Lung (tissue), 12 donors: ENCODE results near the gene MDM4. TPM values are rescaled to one million over a fixed set of nuclear protein-coding genes. Genes with fewer than 3 reads are reported as not detected.

Experiments used
- ATAC-seq: fragments of 200-7000 bp; cut with Tn5 transposase; one replicate; pipeline ENCODE4 v1.9.1; 2020; ENCODE audit warnings: moderate number of reproducible peaks; ENCODE audit not compliant: insufficient read depth, low FRiP score
- DNase-seq, 3 donors: peaks; one replicate each; pipeline ENCODE4 v3.0.0-alpha.2; 2013 to 2017
- H3K27ac ChIP-seq, 2 donors: one replicate each; pipeline ENCODE4 v1.5.1; 2013; ENCODE audit warnings: mild to moderate bottlenecking in 2 of 2, moderate library complexity in 2 of 2, control low read depth in 1 of 2, inconsistent platforms in 1 of 2, low read depth in 1 of 2, low read length in 1 of 2
- H3K27me3 ChIP-seq, 3 donors: one replicate each; pipeline ENCODE4 v1.5.1; 2013; ENCODE audit warnings: low read length in 2 of 3; ENCODE audit not compliant: control insufficient read depth in 3 of 3, insufficient read depth in 3 of 3
- H3K36me3 ChIP-seq, 4 donors: one replicate each; pipeline ENCODE4 v1.5.1; 2013; ENCODE audit warnings: low read length in 4 of 4, mild to moderate bottlenecking in 1 of 4, moderate library complexity in 1 of 4; ENCODE audit not compliant: control insufficient read depth in 4 of 4, insufficient read depth in 4 of 4
- H3K4me1 ChIP-seq, 5 donors: one replicate each; pipeline ENCODE4 v1.5.1; 2013; ENCODE audit warnings: low read length in 5 of 5, mild to moderate bottlenecking in 2 of 5, moderate library complexity in 1 of 5; ENCODE audit not compliant: control insufficient read depth in 5 of 5, insufficient read depth in 5 of 5
- H3K4me3 ChIP-seq: one replicate; pipeline ENCODE4 v1.5.1; 2013; ENCODE audit warnings: mild to moderate bottlenecking, control low read depth, moderate library complexity
- H3K9ac ChIP-seq, 2 donors: one replicate each; pipeline ENCODE4 v1.5.1; 2013; ENCODE audit warnings: low read length in 2 of 2, control low read depth in 1 of 2; ENCODE audit not compliant: insufficient read depth in 1 of 2
- H3K9me3 ChIP-seq, 4 donors: one replicate each; pipeline ENCODE4 v1.5.1; 2013; ENCODE audit warnings: low read length in 3 of 4, mild to moderate bottlenecking in 1 of 4, moderate library complexity in 1 of 4; ENCODE audit not compliant: control insufficient read depth in 4 of 4, insufficient read depth in 3 of 4
- WGBS, 2 donors: extraction: QIAGEN DNeasy Blood & Tissue Kit; methylation state at CpG; one replicate each; pipeline ENCODE4 v1.1.7; 2013; 5-methylcytosine and 5-hydroxymethylcytosine counted together
- polyA plus RNA-seq, 2 donors: library from polyadenylated mRNA; stranded (reverse); fragments of 200-250 nt; gene quantifications; one replicate each; pipeline ENCODE4 v1.2.1, GENCODE V29; 2013
- total RNA-seq, 2 donors: library from RNA; depleted of rRNA in 1 of 2; stranded (reverse); fragments of >200 nt in 1 of 2; gene quantifications; one replicate each; pipeline ENCODE4 v1.2.1, GENCODE V29; 2014 to 2021
- TF ChIP-seq, protein P1 (sequence below): IDR thresholded peaks from 2 replicates; pipeline ENCODE4 v1.5.1; 2012; ENCODE audit warnings: mild to moderate bottlenecking; ENCODE audit errors: control extremely low read depth, extremely low read depth
- donor health status: control.
- donor health status: control.
- donor health status: Bipolar disorder and iron deficiency.
- donor health status: healthy.
- donor health status: DM: yes; HTN: yes; CAD: no.

Gene MDM4
- total and polyA plus RNA-seq, 4 donors = 5.6 to 138 (median 38.9) TPM

- Histone ChIP-seq H3K9me3 (no peaks in the 10 kb centered on the region), H3K27me3 (no peaks in the 10 kb centered on the region), H3K36me3 (peaks cover 0 to 17% (median 3%) of the 10 kb centered on the region in 4 donors), H3K4me1 (peaks cover 0 to 8% (median 0%) of the 10 kb centered on the region in 5 donors), H3K27ac (no peak overlapping the region), H3K9ac (no peak overlapping the region), H3K4me3 (no peak overlapping the region)
- TF ChIP-seq, protein P1, sequence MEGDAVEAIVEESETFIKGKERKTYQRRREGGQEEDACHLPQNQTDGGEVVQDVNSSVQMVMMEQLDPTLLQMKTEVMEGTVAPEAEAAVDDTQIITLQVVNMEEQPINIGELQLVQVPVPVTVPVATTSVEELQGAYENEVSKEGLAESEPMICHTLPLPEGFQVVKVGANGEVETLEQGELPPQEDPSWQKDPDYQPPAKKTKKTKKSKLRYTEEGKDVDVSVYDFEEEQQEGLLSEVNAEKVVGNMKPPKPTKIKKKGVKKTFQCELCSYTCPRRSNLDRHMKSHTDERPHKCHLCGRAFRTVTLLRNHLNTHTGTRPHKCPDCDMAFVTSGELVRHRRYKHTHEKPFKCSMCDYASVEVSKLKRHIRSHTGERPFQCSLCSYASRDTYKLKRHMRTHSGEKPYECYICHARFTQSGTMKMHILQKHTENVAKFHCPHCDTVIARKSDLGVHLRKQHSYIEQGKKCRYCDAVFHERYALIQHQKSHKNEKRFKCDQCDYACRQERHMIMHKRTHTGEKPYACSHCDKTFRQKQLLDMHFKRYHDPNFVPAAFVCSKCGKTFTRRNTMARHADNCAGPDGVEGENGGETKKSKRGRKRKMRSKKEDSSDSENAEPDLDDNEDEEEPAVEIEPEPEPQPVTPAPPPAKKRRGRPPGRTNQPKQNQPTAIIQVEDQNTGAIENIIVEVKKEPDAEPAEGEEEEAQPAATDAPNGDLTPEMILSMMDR = no peak
- no peak for ATAC-seq
- peak in 2 of 3 donors; percentile 16 to 38 for DNase-seq
Observed at GRCh38 chr1:204560590-204561150, 44.5 kb downstream of the MDM4 start.

DNA sequence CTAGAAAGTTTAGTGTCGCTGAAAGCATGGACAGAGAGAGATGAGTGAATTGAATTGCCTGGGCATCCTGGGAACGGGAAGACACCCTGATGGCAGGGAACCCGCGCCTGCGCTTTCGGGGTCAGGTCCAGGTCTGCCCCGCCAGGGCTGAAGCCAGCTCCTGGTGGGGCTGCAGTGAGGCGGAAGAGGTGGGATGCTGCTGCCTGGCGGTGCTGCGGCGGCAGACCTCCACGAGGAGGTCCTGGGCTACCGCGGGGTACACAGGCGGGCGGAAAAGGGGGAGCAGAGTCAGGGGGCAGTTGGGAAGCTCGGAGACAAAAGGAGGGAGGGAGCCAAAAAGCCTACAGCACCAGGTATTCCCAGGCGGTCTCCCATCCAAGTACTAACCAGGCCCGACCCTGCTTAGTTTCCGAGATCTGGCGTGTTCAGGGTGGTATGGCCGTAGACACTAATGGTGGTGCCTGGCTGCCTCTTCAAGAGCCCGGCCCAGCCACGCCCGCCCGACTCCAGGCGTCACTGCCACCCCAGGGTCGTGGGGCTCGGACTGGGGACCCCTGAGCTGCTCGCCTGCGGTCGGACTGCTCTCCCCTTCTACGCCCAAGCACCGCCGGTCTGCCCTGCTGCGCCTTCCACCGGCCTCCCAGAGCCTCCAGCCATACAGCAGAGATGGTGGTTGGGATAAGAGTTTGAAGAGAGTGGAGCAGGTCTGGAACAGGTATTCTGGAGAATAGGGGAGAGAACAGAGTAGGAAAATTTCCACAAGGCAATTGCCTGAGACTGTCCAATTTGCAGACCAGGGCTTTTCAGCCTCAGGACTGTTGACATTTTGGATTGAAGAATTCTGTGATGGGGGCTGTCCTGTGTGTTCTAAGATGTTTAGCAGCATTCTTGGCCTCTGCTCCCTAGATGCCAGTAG is 46.1 kb downstream of the MDM4 start:
- DNase-seq = no peak
- no peak for ATAC-seq
- Histone ChIP-seq H3K4me1 (peaks cover 0 to 8% (median 0%) of the 10 kb centered on the region in 5 donors), H3K27ac (no peak overlapping the region), H3K36me3 (peaks cover 0 to 16% (median 3%) of the 10 kb centered on the region in 4 donors), H3K27me3 (no peaks in the 10 kb centered on the region), H3K9ac (no peak overlapping the region), H3K4me3 (no peak overlapping the region), H3K9me3 (no peaks in the 10 kb centered on the region)
- TF ChIP-seq, protein P1 = no peak
- WGBS, 2 donors = 94 to 96% methylated on average over 36 to 37 of the region's 37 CpGs

DNA sequence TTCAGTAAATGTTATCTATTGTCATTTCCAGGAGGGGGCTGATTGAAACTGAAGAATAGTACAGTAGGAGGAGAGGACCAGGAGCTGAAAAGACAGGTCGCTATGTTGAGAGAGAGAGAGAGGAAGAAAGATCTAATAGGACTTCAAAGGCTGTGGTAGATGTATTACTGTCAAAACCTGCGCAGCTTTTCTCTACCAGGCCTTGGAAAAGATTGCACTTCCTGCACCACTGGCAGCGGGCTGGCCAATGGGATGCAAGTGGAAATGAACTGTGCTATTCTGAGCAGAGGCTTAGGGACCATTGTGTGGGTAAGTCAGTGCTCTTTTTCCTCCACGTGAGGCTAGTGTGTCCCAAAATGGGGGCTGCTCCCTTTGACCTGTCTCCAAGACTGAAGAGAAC is 47.1 kb downstream of the MDM4 start:
- Histone ChIP-seq H3K4me1 (peaks cover 0 to 8% (median 0%) of the 10 kb centered on the region in 5 donors), H3K4me3 (no peak overlapping the region), H3K9me3 (no peaks in the 10 kb centered on the region), H3K9ac (no peak overlapping the region), H3K27me3 (no peaks in the 10 kb centered on the region), H3K36me3 (peaks cover 0 to 19% (median 3%) of the 10 kb centered on the region in 4 donors), H3K27ac (no peak overlapping the region)
- no peak for DNase-seq
- TF ChIP-seq, protein P1 = no peak
- WGBS, 2 donors = 76 to 88% methylated on average over 4 of the region's 4 CpGs
- ATAC-seq = no peak
